Measurements from ENCODE around the gene UBXN10.

UBXN10 gene

DNA sequence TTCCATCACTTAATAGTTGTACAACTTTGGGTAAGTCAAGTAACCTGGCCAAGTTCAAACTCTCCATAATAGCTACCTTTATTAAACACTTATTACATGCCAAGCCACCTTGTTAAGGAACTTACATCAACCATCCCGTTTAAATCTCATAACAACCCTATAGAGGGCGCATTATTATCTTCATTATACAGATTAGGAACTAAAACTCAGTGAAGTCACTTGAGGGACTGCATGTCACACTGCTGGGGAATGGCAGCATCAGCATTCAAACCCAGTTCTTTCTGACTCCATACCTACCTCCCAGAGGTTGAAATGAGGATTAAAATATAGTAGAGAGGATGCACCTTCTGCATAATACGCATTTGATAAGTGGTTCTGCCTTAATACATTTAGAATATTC, 47.5 kb downstream of the UBXN10 start:
- DNase-seq (ENCODE audit: low read depth) = peak; percentile 52

DNA sequence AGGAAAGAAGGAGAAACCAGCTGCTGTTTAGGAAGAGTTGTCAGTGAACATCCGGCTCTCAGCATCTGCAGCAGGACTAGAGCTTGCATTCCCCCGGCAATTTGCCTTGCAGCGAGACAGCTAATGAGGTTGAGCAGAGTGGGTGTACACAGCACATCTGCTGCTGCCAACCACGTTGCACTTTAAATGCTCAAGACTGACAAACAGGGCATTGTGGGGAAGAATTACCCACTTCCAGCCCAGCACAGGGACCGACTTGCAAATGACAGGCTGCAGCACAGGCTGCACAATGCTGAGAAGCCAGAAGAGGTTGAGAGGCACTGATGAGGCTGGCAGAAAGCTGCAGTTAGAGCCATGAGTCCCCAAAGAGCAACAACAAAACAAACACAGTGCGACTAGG, 48.0 kb downstream of the UBXN10 start:
- no peak overlapping the region for H3K4me3 ChIP-seq (ENCODE audit: control insufficient read depth, low read depth, low read length)
- peak; percentile 7 for DNase-seq (ENCODE audit: low read depth)
- TF ChIP-seq, protein P1, sequence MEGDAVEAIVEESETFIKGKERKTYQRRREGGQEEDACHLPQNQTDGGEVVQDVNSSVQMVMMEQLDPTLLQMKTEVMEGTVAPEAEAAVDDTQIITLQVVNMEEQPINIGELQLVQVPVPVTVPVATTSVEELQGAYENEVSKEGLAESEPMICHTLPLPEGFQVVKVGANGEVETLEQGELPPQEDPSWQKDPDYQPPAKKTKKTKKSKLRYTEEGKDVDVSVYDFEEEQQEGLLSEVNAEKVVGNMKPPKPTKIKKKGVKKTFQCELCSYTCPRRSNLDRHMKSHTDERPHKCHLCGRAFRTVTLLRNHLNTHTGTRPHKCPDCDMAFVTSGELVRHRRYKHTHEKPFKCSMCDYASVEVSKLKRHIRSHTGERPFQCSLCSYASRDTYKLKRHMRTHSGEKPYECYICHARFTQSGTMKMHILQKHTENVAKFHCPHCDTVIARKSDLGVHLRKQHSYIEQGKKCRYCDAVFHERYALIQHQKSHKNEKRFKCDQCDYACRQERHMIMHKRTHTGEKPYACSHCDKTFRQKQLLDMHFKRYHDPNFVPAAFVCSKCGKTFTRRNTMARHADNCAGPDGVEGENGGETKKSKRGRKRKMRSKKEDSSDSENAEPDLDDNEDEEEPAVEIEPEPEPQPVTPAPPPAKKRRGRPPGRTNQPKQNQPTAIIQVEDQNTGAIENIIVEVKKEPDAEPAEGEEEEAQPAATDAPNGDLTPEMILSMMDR (conservative IDR thresholded peaks at IDR 0.05; ENCODE audit: control insufficient read depth, insufficient read depth, low read depth, low read length) = no peak

More for the DNA sequence above, 47.5 kb downstream of the UBXN10 start:
- TF ChIP-seq, protein P1 (conservative IDR thresholded peaks at IDR 0.05; ENCODE audit: control insufficient read depth, insufficient read depth, low read depth, low read length) = peak; percentile 54
- H3K4me3 ChIP-seq (ENCODE audit: control insufficient read depth, low read depth, low read length) = no peak overlapping the region

DNA sequence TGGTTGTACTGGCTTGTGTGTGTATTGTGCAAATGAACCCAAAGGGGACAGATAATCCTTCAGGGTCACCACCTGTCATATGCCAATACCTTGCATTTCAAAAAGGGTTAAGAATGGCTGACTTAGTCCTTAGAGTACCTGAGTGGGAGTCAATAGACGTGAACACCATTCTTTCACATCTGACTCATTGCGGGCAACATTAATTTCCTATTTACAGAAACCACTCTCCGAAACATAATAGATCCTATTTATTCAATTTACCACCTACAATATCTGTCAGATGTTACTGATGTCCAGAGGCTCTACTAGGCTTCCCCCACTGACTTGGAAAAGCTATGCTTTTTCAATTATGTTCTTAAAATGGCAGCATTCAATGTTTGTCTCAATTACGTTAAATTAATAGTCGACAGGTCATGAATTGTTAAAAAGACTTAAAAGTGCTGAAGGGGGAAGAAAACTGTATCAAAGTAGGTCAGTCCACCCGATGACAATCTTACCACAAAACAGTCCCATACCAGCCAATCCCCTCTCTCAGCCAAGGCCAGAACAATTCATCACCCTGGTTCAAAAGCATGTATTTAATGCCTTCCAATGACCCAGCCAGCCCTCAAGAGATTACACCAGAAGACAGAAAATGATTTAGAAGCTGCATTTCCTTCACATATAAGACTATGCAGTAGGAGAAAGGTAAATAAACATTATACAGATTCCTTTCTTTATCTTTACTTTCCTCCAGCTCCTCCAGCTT, 49.1 kb downstream of the UBXN10 start:
- no peak overlapping the region for H3K4me3 ChIP-seq (ENCODE audit: control insufficient read depth, low read depth, low read length)
- TF ChIP-seq, protein P1 (conservative IDR thresholded peaks at IDR 0.05; ENCODE audit: control insufficient read depth, insufficient read depth, low read depth, low read length) = no peak
- DNase-seq (ENCODE audit: low read depth) = no peak

DNA sequence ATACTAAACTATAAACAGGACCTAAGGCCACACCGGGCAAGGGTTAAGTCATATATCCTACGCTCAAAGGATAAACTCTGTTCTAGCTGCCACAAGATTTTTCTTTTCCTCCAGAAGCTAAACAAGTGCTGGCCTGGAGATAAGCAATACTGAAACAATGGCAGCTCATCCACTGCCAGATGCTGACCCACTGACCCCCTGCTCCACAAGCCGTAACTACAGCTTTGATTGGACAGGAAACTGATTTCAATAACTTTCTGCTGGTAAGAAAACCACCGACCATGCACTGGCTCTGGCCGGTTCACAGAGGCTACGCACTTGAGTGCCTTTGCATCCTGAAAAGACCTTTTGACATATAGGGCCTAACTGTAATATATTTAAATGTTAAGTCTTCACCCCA, 51.8 kb downstream of the UBXN10 start:
- DNase-seq (ENCODE audit: low read depth) = no peak
- TF ChIP-seq, protein P1 (conservative IDR thresholded peaks at IDR 0.05; ENCODE audit: control insufficient read depth, insufficient read depth, low read depth, low read length) = no peak

DNA sequence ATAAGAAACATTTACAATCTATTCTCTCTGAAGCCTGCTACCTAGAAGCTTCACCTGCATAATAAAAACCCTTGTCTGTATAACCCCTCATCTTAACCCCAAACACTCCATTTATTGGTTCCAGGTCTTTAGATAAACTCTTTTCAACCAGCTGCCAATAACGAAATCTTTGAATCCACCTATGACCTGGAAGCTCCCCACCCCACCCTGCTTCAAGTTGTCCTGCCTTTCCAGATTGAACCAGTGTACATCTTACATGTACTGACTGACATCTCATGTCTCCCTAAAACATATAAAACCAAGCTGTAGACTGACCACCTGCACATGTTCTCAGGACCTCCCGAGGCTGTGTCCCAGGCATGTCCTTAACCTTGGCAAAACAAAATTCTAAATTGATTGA, 54.1 kb downstream of the UBXN10 start:
- TF ChIP-seq, protein P1 (conservative IDR thresholded peaks at IDR 0.05; ENCODE audit: control insufficient read depth, insufficient read depth, low read depth, low read length) = no peak
- no peak for DNase-seq (ENCODE audit: low read depth)
- H3K4me3 ChIP-seq (ENCODE audit: control insufficient read depth, low read depth, low read length) = no peak overlapping the region

More for the DNA sequence above, 51.8 kb downstream of the UBXN10 start:
- H3K4me3 ChIP-seq (ENCODE audit: control insufficient read depth, low read depth, low read length) = no peak overlapping the region

DNA sequence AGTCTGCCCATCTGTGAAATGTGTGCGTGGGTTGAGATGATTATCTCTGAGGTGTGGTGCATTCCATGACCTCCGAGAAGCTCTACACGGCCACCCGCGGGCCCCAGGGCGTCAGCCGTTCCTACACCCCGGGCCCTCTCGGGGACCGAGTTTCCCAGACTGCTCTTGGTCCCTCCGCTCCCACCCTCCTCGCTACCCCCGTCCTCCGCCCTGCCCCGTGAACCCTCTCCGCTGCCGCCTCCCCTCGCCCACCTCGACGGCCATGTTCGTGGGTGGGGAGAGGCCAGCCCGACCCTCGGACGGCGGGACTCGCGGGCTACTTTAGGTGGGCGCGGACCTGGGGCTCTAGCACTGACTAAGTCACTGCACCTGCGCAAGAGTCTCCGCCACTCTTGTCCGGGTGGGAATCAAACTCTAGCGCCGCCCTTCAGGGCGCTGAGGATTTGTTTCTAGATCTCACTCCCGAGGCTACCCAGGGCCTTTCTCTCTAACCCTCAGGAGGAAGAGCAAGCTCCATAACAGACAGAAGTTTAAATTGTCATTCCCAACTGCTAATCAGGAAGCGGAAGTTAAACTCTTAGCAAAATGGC, 57.1 kb downstream of the UBXN10 start:
- no peak overlapping the region for H3K4me3 ChIP-seq (ENCODE audit: control insufficient read depth, low read depth, low read length)
- TF ChIP-seq, protein P1 (conservative IDR thresholded peaks at IDR 0.05; ENCODE audit: control insufficient read depth, insufficient read depth, low read depth, low read length) = no peak
- DNase-seq (ENCODE audit: low read depth) = no peak
